Lung (tissue), 12 donors: ENCODE measurements around the gene GLIPR1L1. TPM values are rescaled to one million over a fixed set of nuclear protein-coding genes. Genes with fewer than 3 reads are reported as not detected.

Experiments used
- ATAC-seq: fragments of 200-7000 bp; cut with Tn5 transposase; one replicate; pipeline ENCODE4 v1.9.1; 2020; ENCODE audit warnings: moderate number of reproducible peaks; ENCODE audit not compliant: insufficient read depth, low FRiP score
- DNase-seq, 3 donors: peaks; one replicate each; pipeline ENCODE4 v3.0.0-alpha.2; 2013 to 2017
- H3K27ac ChIP-seq, 2 donors: one replicate each; pipeline ENCODE4 v1.5.1; 2013; ENCODE audit warnings: mild to moderate bottlenecking in 2 of 2, moderate library complexity in 2 of 2, control low read depth in 1 of 2, inconsistent platforms in 1 of 2, low read depth in 1 of 2, low read length in 1 of 2
- H3K27me3 ChIP-seq, 3 donors: one replicate each; pipeline ENCODE4 v1.5.1; 2013; ENCODE audit warnings: low read length in 2 of 3; ENCODE audit not compliant: control insufficient read depth in 3 of 3, insufficient read depth in 3 of 3
- H3K36me3 ChIP-seq, 4 donors: one replicate each; pipeline ENCODE4 v1.5.1; 2013; ENCODE audit warnings: low read length in 4 of 4, mild to moderate bottlenecking in 1 of 4, moderate library complexity in 1 of 4; ENCODE audit not compliant: control insufficient read depth in 4 of 4, insufficient read depth in 4 of 4
- H3K4me1 ChIP-seq, 5 donors: one replicate each; pipeline ENCODE4 v1.5.1; 2013; ENCODE audit warnings: low read length in 5 of 5, mild to moderate bottlenecking in 2 of 5, moderate library complexity in 1 of 5; ENCODE audit not compliant: control insufficient read depth in 5 of 5, insufficient read depth in 5 of 5
- H3K4me3 ChIP-seq: one replicate; pipeline ENCODE4 v1.5.1; 2013; ENCODE audit warnings: mild to moderate bottlenecking, control low read depth, moderate library complexity
- H3K9ac ChIP-seq, 2 donors: one replicate each; pipeline ENCODE4 v1.5.1; 2013; ENCODE audit warnings: low read length in 2 of 2, control low read depth in 1 of 2; ENCODE audit not compliant: insufficient read depth in 1 of 2
- H3K9me3 ChIP-seq, 4 donors: one replicate each; pipeline ENCODE4 v1.5.1; 2013; ENCODE audit warnings: low read length in 3 of 4, mild to moderate bottlenecking in 1 of 4, moderate library complexity in 1 of 4; ENCODE audit not compliant: control insufficient read depth in 4 of 4, insufficient read depth in 3 of 4
- CTCF ChIP-seq: IDR thresholded peaks from 2 replicates; pipeline ENCODE4 v1.5.1; 2012; ENCODE audit warnings: mild to moderate bottlenecking; ENCODE audit errors: control extremely low read depth, extremely low read depth
- WGBS, 2 donors: extraction: QIAGEN DNeasy Blood & Tissue Kit; methylation state at CpG; one replicate each; pipeline ENCODE4 v1.1.7; 2013; 5-methylcytosine and 5-hydroxymethylcytosine counted together
- polyA plus RNA-seq, 2 donors: library from polyadenylated mRNA; stranded (reverse); fragments of 200-250 nt; gene quantifications; one replicate each; pipeline ENCODE4 v1.2.1, GENCODE V29; 2013
- total RNA-seq, 2 donors: library from RNA; depleted of rRNA in 1 of 2; stranded (reverse); fragments of >200 nt in 1 of 2; gene quantifications; one replicate each; pipeline ENCODE4 v1.2.1, GENCODE V29; 2014 to 2021
- donor health status: control.
- donor health status: control.
- donor health status: Bipolar disorder and iron deficiency.
- donor health status: healthy.
- donor health status: DM: yes; HTN: yes; CAD: no.

The GLIPR1L1 gene
- total and polyA plus RNA-seq, 4 donors = not detected

GRCh38 chr12:75291014-75291413 is 43.5 kb upstream of the GLIPR1L1 start:
- H3K4me1 ChIP-seq = no peaks in the 10 kb centered on the region
- 87 to 95% methylated on average over 1 of the region's 1 CpG for WGBS, 2 donors
- no peak for DNase-seq
- TF ChIP-seq CTCF = no peak
- no peak for ATAC-seq
- H3K36me3 ChIP-seq = no peaks in the 10 kb centered on the region
- no peaks in the 10 kb centered on the region for H3K9me3 ChIP-seq
- no peak overlapping the region for H3K9ac ChIP-seq
- H3K27ac ChIP-seq = no peak overlapping the region
- no peaks in the 10 kb centered on the region for H3K27me3 ChIP-seq
- H3K4me3 ChIP-seq = no peak overlapping the region

GRCh38 chr12:75294336-75294735 is 40.1 kb upstream of the GLIPR1L1 start:
- TF ChIP-seq CTCF = no peak
- no peak overlapping the region for H3K27ac ChIP-seq
- no peak overlapping the region for H3K4me3 ChIP-seq
- ATAC-seq (no peak), DNase-seq (no peak)
- no peaks in the 10 kb centered on the region for H3K4me1 ChIP-seq
- H3K9ac ChIP-seq = no peak overlapping the region
- 33 to 36% methylated on average over 3 of the region's 3 CpGs for WGBS, 2 donors
- H3K9me3 ChIP-seq = no peaks in the 10 kb centered on the region
- no peaks in the 10 kb centered on the region for H3K27me3 ChIP-seq
- no peaks in the 10 kb centered on the region for H3K36me3 ChIP-seq

- Histone ChIP-seq H3K4me3 (no peak overlapping the region), H3K27me3 (no peaks in the 10 kb centered on the region), H3K9ac (no peak overlapping the region), H3K36me3 (no peaks in the 10 kb centered on the region), H3K4me1 (no peaks in the 10 kb centered on the region), H3K27ac (no peak overlapping the region), H3K9me3 (no peaks in the 10 kb centered on the region)
- TF ChIP-seq CTCF = no peak
- 66 to 87% methylated on average over 3 of the region's 3 CpGs for WGBS, 2 donors
- ATAC-seq (no peak), DNase-seq (no peak)
Observed at GRCh38 chr12:75294797-75295196, 39.7 kb upstream of the GLIPR1L1 start.

GRCh38 chr12:75302225-75302624 is 32.2 kb upstream of the GLIPR1L1 start:
- TF ChIP-seq CTCF = no peak
- ATAC-seq (no peak), DNase-seq (no peak)
- peaks cover 0 to 3% (median 0%) of the 10 kb centered on the region in 4 donors for H3K36me3 ChIP-seq
- no peaks in the 10 kb centered on the region for H3K27me3 ChIP-seq
- peaks cover 0 to 4% (median 0%) of the 10 kb centered on the region in 4 donors for H3K9me3 ChIP-seq
- H3K27ac ChIP-seq = no peak overlapping the region
- H3K4me1 ChIP-seq = no peaks in the 10 kb centered on the region
- no peak overlapping the region for H3K9ac ChIP-seq
- WGBS, 2 donors = 94 to 96% methylated on average over 2 of the region's 2 CpGs
- no peak overlapping the region for H3K4me3 ChIP-seq
